ENCODE results near the gene PHF21A.
"Not testable (repeated sequence)": the region's sequence is repeated elsewhere in the genome, so short reads cannot be mapped to it uniquely, and the experiment has no call there.

PHF21A gene

GRCh38 chr11:46120346-46121300, 631 bp downstream of the PHF21A start:
- DNase-seq (ENCODE audit: low read depth), result peak; percentile 10

- DNase-seq (ENCODE audit: low read depth), result peak; percentile 44
Observed at GRCh38 chr11:46119352-46120216, 1.7 kb downstream of the PHF21A start.

DNA sequence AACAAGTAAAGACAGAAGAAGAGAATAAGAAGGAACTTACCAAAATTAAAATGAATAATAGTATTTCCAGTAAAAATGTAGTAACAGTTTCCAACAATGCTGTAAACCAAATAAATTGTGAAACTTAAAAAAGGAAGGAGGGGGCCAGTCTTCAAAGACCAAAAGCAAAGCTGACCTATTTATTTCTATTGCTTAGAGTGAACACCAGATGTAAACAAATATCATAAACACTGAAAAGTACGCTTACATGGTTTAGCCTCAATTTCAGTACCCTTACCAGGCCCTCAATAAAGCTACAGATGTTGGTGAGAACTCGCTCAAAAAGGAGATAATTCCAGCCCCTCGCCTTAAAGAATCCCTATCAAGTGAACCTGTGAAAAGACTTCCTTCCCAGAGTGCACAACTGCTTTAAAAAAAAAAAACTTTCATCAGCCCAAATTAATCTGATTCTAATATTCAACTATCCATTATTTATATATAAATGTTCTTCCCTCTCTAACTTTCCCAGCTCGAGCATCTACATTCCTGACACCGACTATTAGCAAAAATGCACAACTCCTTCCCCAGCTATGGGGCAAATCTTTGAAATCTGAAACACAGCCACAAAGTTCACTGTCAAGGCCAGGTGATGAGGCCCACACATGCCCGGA, 2.4 kb downstream of the PHF21A start:
- DNase-seq (ENCODE audit: low read depth), result no peak

- DNase-seq (ENCODE audit: low read depth), result no peak
Observed at GRCh38 chr11:46117842-46118241, 3.4 kb downstream of the PHF21A start.

DNA sequence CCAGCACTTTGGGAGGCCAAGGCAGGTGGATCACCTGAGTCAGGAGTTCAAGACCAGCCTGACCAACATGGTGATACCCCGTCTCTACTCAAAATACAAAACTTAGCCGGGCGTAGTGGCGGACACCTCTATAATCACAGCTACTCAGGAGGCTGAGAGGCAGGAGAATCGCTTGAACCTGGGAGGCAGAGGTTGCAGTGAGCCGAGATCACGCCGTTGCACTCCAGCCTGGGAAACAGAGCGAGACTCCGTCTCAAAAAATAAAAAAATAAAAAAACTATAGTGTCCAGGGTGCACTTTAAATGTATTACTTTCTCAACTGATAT, 4.6 kb downstream of the PHF21A start:
- not testable (repeated sequence) for DNase-seq (ENCODE audit: low read depth)

GRCh38 chr11:46116007-46116711, 5.1 kb downstream of the PHF21A start:
- DNase-seq (ENCODE audit: low read depth), result no peak

DNA sequence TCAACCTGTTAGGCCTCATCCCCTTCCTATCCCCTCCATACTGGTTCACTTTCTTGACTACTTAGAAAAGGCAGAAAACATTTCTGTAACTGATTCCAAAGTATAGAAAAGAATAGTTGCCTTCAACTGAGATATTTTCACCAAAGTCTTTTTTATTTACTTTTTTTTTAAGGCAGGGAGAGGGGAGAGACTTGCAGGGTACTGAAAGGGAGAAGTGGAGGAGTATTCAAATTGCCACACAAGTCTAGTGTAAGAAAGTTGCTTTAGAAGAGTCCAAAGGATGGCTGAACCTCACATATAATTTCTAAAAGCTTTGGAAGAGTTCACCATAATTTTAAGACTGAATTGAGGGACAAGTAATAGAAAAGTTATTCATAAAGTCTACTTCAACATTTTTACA, 6.3 kb downstream of the PHF21A start:
- DNase-seq (ENCODE audit: low read depth), result no peak

GRCh38 chr11:46114378-46114777, 6.9 kb downstream of the PHF21A start:
- DNase-seq (ENCODE audit: low read depth), result no peak

GRCh38 chr11:46112961-46113607, 8.2 kb downstream of the PHF21A start:
- no peak for DNase-seq (ENCODE audit: low read depth)

DNA sequence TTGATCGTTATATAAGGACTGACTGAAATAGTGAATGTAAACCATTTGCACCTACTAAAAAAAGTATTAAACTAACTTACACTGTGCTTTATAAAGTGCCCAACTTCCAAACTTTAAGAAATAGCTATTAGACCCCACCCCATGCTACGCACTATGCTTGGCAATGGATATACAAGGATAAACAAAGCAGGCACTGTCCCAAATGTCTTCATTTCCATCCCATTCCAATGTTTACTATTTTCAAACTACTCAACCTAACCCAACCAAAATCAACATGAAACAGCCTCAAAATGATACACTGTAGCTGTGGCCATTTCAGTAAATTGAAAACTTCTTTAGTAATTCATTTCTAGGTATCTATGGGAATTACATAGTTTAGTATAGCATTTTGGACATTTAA, 12.5 kb downstream of the PHF21A start:
- DNase-seq (ENCODE audit: low read depth), result no peak

DNA sequence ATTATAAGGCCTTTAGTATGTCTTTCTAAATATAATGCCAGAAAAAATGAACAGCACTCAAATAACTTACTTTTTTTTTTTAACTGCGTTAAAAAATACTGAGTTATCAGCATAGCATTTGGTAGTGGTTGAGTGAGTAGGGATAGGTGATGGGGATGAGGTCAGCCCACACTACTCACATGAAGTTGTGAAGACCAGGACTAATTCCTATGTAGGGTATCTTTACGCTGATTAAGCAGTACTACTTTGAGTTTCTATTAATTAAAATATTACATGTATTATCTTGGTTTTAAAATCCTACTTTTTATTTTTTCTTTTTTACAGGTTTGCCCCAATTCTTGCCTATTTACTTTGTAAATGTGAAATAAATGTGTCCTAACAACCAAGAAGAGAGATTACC, 13.5 kb downstream of the PHF21A start:
- DNase-seq (ENCODE audit: low read depth), result no peak

GRCh38 chr11:46107408-46107718, 13.9 kb downstream of the PHF21A start:
- no peak for DNase-seq (ENCODE audit: low read depth)

DNA sequence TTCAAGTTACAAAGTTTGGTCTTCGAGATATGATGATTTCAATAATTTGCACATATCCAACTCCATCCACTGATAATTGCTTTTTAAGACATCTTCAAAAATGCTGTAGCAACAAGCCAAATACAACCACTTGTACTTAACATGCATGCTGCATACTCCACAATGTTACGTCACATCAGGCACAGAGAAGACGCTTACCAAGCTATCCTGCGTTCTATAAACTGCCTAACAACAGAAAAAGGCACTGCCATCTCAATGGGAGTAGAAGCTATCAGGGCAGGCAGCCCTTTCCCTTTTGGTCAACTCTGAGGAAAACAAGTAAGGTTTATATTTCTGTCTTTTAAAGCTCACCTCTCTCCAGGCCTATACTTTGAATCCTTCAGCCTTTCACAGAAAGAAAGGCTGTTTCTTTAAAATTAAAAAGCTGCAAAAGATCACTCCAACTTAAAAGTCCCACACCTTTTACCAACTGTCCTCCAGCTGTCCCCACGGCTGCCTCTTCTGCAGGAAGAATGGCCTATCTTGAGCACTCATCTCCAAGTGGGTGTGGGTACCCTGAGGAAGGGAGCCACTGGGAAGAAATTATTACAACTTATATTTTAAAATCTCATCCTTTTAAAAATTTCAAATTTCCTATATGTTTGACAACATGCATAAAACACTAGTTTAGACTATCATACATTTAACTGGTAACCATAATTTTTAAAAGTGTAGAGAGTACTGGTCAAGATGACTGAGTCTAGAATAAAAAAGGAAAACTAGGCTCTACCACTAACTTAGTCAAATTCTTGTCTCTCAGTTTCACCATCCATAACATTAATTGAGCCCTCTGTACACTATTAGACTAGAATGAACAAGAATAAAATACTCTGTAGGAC, 14.5 kb downstream of the PHF21A start:
- no peak for DNase-seq (ENCODE audit: low read depth)

DNA sequence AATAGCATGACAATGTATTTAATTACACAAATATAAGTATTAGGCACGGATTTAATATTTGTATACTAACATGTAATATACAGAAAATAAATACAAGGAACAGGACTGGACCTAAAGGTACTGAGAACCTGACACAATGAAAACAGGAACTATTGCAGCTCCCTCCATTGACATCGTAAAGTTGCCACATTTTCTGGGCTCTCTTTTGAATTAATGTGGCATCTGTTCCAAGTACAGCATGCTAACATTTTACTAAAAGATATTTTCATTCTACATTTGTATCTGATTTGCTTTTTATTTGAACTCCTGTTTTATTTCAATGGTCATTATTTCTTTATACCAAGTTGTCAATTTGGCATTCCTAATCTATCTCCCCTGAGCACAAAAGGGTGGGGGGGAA, 15.3 kb downstream of the PHF21A start:
- no peak for DNase-seq (ENCODE audit: low read depth)

DNA sequence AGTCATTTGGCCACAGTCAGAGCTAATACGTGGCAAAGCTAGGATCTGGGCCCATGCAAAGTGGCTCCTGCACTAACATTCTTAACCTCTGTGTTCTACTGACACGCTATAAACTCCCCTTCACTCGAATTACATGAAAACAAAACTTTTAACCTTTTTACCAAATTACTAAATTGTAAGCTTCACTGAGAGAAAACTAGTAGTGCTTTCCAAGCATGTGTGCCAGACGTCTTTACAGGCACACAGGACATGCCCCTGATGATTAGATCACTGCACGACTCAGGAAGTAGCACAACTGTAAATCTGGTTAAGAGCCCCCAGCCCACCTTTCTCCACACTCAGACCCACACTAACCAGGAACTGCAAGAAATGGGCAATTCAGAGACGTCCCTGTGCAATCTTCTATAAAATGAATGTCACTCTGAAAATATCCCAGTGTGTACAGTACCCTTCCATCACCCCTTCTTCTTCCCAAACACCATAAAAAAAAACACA, 16.1 kb downstream of the PHF21A start:
- DNase-seq (ENCODE audit: low read depth), result no peak

GRCh38 chr11:46102843-46103242, 18.4 kb downstream of the PHF21A start:
- DNase-seq (ENCODE audit: low read depth), result no peak

DNA sequence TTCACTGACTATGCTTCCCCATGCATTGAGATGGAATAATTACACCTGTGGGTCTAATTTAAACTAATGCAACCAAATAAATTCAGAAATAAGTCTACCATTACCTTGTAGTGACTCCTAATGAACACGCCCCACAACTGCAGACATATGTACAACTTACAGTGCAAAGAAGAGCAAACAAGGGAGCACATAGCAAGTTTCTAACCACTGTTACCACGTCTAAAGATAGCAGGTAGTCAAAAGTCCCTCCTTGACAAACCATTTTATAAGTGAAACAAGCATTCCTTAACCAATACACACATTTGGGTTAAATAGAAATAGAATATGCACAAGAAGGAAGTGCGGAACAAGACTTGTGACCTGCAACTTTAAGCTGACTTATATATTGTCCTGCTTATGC, 20.6 kb downstream of the PHF21A start:
- no peak for DNase-seq (ENCODE audit: low read depth)

- DNase-seq (ENCODE audit: low read depth), result no peak
Observed at GRCh38 chr11:46099963-46100316, 21.3 kb downstream of the PHF21A start.

GRCh38 chr11:46090375-46090774, 30.9 kb downstream of the PHF21A start:
- DNase-seq (ENCODE audit: low read depth), result no peak

- no peak for DNase-seq (ENCODE audit: low read depth)
Observed at GRCh38 chr11:46079662-46080061, 41.6 kb downstream of the PHF21A start.

DNA sequence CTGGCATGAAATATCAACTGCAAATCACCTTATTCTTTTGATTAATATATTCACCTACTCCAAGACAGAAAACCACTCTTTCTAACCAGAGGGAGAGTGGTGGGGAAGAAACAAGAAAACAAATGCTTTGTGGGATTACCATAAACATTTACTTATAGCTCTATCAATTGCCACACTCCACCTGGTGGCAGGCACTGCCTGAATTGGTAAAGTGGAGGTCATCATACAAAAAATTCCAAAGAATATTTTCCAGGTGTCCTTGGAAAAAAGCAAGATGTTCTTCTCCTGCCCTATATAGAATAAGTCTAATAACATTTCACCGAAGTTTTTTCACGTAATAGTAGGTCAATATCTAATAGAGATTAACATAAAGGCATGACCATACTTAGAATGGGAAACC, 45.3 kb downstream of the PHF21A start:
- DNase-seq (ENCODE audit: low read depth), result no peak
